ENCODE data around the gene OSMR. TPM values are rescaled to one million over a fixed set of nuclear protein-coding genes. Genes with fewer than 3 reads are reported as not detected.

The OSMR gene
- total and polyA plus RNA-seq, 8 donors, result 17.6 to 103 (median 19.6) TPM

DNA sequence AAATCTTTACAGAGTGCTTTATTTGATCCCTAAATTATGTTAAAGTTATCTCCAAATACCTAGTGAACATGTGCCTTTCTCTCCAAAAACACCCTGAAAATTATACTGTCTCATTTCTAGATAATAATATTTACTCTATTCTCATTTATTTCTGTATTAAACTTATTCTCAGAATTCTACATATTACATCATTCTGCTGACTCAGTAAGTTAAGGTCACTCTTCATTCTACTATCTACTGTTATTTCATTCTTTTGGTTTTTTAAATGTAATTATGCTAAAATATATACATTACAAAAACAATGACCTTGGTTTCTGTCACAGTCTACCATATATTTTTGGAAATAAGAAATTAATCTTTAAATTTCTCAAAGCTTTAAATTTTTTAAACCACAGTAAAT is 132.2 kb downstream of the OSMR start:
- ATAC-seq, result no peak
- no peaks in the 10 kb centered on the region for H3K4me1 ChIP-seq
- no peaks in the 10 kb centered on the region for H3K27me3 ChIP-seq
- intact Hi-C loops (cut with DNase I), result no loop called here
- no peaks in the 10 kb centered on the region for H3K9me3 ChIP-seq
- H3K4me3 ChIP-seq, result no peak overlapping the region
- peaks cover 0 to 12% of the 10 kb centered on the region in 2 donors for H3K36me3 ChIP-seq
- TF ChIP-seq, protein P1, sequence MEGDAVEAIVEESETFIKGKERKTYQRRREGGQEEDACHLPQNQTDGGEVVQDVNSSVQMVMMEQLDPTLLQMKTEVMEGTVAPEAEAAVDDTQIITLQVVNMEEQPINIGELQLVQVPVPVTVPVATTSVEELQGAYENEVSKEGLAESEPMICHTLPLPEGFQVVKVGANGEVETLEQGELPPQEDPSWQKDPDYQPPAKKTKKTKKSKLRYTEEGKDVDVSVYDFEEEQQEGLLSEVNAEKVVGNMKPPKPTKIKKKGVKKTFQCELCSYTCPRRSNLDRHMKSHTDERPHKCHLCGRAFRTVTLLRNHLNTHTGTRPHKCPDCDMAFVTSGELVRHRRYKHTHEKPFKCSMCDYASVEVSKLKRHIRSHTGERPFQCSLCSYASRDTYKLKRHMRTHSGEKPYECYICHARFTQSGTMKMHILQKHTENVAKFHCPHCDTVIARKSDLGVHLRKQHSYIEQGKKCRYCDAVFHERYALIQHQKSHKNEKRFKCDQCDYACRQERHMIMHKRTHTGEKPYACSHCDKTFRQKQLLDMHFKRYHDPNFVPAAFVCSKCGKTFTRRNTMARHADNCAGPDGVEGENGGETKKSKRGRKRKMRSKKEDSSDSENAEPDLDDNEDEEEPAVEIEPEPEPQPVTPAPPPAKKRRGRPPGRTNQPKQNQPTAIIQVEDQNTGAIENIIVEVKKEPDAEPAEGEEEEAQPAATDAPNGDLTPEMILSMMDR (IDR thresholded peaks at IDR 0.05), result no peak
- H3K27ac ChIP-seq, result no peak overlapping the region
- DNase-seq, result no peak

DNA sequence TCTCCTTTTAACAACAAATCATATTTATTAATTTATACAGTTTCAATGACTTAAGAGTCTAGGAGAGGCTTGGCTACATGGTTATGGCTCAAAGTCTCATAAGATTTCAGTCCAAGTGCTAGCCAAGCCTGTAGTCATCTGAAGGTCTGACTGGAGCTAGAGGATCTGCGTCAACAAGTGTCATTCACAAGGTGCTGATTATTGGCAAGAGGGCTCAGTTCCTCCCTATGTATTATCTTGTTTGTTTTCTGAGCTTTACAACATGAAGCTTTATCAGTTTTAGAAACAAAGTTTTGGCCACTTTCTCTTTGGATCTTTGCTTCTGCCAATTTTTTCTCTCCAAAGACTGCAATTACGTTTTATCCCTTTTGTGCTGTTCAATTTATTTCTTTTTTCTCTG is 133.7 kb downstream of the OSMR start:
- Histone ChIP-seq H3K9me3 (no peaks in the 10 kb centered on the region), H3K4me3 (no peak overlapping the region), H3K36me3 (peaks cover 0 to 5% of the 10 kb centered on the region in 2 donors), H3K27ac (no peak overlapping the region), H3K4me1 (no peaks in the 10 kb centered on the region), H3K27me3 (no peaks in the 10 kb centered on the region)
- intact Hi-C loops (cut with DNase I), result no loop called here
- DNase-seq, result no peak
- no peak for ATAC-seq
- TF ChIP-seq, protein P1 (IDR thresholded peaks at IDR 0.05), result no peak

Other genes with a start within 250 kb of the OSMR start
- 10 to 100 TPM; 31.0 to 33.9 TPM for gene RICTOR, start 228.4 kb downstream of the OSMR start, total RNA-seq
- 10 to 100 TPM; 28.2 to 37.5 (median 31.9) TPM for gene RICTOR, start 228.4 kb downstream of the OSMR start, polyA plus RNA-seq (ENCODE audit: insufficient read length in 6 of 6)

Measured in left lung (tissue), 10 donors.